GM18867 (cell line): ENCODE data around the gene LRRC63.
"Not testable (repeated sequence)": the region's sequence is repeated elsewhere in the genome, so short reads cannot be mapped to it uniquely, and the experiment has no call there.

Experiments used
- ATAC-seq: cut with Tn5 transposase; IDR thresholded peaks from one replicate; pipeline ENCODE4 v1.9.1; 2021; ENCODE audit warnings: mild to moderate bottlenecking, moderate library complexity; ENCODE audit not compliant: unreplicated experiment

Gene LRRC63

DNA sequence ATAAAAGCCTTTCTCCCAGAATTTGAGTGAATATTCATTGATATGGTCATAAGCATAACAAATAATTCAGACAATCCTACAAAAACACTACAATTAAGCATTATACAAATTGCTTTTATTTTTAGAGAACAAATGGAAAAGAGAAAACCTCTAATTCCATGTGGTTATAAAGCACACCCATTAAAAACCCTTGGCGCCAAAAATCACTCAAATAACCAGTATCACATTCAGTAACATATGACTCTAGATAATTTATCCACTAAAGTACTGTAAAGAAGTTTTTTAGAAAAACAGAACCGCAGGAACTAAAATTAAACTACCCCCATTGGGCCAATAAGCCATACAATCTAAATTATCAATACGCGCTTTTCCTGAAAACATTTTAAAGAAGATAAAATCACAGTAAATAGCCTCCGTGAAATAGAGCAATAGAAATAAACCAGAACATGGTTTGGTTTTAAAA lies 30.3 kb upstream of the LRRC63 start:
- ATAC-seq = no peak

DNA sequence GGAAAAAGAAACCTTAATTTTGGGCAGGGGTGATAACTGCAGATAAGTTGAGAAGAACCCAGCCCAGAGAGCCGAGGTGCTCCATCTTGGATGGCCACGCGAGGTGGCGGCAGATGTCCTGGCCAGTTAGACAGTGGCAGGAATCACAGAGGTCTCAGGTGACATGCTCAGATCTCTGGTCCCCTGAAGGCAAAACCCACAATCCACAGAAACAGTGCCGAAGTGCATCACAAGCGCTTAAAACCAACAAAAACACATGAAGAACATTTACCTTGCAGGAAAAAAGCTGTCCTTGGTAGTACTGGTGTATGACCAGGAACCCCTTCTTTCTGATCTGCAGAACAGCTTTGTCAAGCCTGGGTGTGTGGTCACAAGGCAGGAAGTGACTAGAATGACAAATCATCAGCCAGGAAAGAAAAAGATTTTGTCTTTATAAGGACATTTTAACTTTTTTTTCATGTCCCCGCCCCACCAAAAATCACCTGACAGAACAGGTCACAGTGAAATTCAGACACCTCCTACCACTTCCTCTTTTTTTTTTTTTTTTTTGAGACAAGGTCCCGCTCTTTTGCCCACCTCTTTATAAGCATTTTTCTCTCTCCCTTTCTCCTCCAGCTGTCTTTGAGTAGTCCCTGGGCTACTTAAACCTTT lies 29.8 kb upstream of the LRRC63 start, which contains the start of gene LCP1:
Gene LCP1, minus strand, starts transcription at position 338 of the 651 bp plus-strand sequence. CDS start 22,515 bp downstream, outside the sequence.
- peak; percentile 66 for ATAC-seq

DNA sequence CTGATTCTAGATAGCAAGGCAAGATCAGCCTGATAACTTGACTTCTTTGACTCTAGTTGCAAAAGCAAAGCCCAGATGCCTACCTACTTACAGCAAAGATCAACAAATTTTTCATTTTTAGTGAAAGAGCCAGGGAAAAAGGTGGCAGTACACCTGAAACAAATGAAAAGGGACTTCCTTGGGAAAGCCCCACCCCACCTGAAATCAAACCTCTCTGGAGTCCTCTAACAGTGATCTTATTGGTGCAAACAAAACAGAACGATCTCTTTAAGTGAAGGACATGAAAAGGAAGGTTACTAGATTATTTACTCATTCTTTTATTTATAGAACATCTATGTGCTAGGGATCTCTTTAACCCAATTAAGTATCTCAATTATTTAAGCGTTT lies 29.2 kb upstream of the LRRC63 start:
- ATAC-seq = no peak

DNA sequence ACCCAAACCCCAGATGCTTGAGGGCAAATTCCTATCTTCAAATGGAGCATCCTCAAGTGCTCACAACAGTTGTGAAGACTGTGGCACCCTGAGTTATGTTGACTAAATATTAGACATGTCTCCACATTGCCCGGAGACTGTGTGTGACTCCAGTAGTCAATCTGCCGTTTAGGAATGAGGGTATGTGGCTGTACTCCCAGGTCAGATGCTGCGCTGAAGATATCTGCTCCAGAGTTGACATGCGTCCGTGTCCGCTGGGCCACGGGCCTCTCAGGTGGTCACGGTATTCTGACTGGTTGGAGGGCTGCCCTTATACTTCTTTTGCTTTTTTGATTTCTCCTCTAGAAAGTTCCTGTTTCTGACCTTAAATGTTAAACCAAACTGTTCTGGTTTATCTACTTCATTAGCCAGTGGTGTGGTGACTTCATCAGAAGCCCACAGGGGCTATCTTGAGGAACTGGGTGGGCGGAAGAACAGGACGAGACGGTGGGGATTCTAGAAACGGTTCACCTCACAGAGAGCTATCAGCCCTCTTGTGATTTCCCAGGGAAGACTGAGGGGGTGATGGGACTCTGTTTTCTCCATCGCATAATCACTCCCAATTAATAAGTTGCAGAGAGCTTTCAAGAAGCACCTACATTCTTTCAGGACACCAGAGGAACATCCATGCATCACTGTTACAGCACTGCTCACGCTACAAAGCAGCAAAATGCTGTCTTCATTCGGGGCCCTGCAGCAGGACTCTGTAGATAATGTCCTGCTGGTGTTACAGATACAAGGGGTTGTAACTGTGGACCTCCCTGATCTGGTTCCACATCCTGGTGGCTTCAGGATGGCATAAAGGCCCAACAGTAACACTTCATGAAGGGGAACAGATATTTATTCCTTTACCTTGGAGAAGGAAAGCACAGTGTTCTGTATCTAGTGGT lies 28.4 kb upstream of the LRRC63 start:
- no peak for ATAC-seq

DNA sequence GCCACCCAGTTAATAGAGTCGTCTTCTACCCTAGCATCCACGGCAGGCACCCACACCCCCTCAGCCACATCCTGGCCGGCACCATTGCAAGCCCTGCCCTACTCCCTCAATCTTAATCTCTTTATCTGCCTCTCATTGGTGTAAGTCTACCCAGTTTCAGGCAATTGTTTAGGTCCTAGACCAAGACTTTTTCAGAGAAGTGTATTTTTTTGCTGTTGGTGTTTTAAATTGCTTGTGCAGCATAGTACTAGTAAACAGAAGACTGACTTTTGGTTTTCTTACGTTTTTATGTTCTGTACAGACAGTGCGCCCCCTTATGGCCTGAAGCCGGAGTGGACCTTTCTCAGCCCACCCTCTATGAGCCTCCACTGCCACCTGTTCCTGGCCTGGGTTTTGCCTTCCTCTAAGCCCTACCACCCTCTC lies 27.4 kb upstream of the LRRC63 start:
- peak; percentile 45 for ATAC-seq

DNA sequence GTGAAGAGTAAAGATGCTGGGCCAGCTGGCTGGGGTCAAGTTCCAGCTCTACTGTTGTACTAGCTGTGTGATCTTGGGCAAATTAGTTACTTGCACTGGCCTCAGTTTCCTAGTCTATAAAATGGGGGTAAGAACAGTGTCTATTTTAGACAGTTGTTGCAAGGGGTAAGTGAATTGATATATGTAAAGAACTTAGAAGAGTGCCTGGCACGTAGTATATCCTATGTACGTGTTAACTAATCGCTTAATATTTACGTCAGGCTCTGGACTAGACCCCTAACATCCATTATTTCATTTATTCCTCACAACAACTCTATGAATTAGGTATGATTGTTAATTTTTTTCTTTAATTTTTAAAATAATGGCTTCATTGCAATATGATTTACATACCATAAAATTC lies 26.1 kb upstream of the LRRC63 start:
- ATAC-seq = no peak

DNA sequence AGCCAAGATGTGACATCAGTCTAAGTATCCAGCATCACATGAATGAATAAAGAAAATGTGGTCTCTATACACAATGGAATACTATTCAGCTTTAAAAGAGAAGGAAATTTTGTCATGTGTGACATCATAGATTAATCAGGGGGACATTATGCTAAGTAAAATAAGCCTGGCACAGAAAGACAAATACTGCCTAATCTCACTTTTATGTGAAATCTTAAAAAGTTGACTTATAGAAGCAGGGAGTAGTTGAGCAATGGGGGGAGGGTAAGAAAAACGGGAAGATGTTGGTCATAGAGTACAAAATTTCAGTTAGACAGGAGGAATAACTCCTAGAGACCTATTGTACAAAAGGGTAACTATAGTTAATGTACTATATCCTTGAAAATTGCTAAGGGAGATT lies 19.3 kb upstream of the LRRC63 start:
- ATAC-seq = no peak

DNA sequence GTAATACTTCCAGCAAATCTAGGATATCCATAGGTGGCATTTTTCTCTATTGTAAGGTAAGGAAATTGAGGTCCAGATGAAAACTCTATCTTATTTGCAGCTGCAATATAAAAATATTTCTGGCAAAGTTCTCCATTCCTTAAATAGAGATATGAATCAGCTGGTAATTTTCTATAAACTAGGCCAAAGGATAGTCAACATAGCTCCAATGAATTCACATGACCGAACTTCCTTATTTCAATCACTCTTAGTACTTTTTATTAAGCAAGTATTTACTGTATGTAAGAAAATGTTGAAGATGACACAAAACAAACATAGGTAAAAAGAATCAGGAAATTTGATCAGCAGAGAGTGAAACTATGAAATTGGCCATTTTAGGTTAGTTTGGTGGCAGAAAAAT lies 16.7 kb upstream of the LRRC63 start:
- ATAC-seq = no peak

DNA sequence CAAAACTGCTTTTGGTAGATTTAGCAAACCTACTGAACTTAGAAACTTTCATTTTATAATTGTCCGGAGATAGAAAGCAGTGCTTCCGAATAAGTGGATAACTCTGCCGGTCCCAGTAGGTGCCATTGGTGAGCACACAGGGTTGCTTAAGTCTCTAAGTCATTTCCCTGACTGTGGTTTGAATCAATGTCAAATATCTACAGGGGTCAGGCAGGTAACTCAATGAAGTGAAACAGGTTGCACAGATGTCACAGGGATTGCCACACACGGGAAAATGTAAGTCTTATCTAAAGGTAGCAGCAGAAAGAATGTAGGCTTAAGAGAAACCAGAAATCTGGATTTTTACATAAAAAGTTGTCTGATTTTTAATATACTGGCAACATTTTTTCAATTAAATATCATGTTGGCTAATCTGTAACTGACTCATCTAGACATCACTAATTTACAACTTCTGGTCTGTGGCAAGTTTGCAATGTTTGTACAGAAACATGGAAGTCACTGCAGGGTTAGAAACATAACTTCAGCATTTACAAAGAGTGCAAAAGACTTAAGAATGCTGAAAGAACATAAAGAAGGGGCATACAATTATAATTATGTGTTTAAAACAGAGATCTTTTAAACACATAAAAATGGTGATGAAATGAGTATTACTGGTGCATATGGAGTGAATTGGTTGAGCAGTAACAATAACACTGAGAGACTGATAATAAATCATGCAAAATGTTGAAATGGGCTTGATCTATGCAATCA lies 14.3 kb upstream of the LRRC63 start:
- no peak for ATAC-seq

DNA sequence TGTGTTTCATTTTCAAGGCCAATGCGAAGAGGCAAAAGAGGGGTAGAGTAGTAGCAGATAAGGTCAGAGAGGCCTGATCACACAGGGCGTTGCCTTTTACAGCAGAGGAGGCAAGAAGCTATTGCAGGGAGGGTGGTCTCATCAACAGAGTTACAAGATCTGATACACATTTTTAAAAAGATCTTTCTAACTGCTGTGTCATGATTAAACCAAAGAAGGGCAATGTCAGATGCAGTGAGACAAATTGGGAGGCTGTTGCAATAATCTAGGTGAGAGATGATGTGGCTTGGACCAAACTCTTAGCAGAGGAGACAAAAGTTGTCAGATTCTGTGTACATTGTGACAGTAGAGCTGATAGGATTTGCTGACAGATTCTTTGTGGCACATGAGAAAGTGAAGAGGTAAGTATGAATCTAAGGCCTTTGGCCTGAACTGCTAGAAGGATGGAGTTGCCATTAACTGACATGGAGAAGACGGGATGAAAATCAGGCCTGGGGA lies 13.0 kb upstream of the LRRC63 start:
- ATAC-seq = no peak

DNA sequence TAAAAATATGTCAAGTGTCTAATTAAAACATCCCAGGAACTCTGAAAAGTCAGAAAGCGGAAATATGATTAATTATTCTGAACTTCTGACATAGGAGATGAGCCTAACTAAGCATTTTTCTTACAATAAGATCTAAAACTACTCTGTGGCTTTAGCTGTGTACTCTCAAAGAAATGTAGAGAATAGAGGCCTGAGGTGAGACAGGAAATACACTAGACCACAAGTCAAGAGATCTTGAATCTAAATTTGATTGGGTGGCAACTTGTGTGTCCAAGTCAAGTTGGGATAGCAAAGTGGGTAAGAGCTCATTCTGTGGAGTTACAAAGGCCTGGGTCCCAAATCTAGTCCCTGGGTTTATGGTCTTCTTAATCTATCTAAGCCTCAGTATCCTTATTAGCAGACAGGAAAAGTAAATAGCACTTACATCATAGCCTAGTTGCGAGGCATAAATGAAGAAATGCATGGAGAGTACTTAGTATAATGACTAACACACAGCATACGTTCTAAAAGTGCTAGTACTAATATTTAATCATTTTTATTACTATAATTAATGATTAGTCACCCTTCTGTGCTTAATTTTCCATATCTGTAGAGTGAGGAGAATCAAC lies 9.4 kb upstream of the LRRC63 start:
- peak; percentile 32 for ATAC-seq

DNA sequence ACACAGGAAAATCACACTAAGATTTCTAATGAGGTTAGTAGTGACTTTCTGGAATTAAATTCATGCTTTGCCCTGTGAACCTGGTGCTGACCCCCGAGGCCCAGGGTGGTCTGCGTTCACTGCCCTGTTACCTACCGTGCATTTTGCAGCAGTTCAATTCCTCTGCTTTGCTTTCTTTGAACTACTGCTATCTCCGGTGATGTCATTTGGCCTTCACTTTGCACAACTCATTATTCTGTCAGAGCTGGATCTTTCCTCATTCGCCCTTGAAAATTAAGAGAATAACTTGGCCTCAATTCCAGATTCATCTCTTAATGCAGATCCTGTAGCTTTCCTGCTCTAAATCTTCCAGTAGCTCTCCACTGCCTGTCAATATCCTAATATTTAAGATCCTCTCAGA lies 8.8 kb upstream of the LRRC63 start:
- ATAC-seq = no peak

DNA sequence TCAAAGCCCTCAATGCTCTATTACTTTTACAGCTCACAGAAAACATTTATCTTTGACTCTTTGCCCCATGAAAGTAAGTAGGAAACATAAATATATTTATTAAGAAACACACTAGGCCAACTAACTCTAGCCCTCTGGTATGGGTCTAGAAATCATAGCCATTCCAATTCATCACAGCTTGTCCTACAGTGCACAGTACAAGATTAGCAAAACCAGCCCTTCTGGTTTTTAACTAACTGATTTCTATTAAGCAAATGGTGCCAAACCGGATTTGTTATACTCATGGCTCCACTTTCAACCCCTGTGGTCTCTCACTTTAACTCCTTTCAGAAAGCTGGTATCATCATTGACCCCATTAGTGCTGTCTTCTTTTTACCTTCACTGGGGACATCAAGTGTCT lies 5.6 kb upstream of the LRRC63 start:
- no peak for ATAC-seq

DNA sequence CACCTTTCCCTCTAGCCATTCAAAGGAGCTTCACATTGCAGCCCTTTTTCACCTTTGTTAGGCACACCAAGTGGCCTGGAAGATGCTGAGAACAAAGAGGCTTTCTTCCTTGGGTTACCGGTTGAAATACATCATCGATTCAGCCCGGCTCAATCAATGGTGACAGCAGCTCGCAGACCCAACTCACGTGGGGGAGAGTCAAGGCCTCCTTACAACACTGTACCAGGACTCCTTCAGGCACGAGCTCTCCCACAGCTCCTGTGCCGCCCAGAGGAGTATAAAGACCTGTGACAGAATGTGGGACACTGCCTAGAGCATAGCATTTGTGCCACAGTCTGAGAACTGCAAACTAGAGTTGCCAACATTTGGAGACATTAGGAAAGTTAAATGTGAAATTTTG lies 3.9 kb upstream of the LRRC63 start:
- ATAC-seq = no peak

DNA sequence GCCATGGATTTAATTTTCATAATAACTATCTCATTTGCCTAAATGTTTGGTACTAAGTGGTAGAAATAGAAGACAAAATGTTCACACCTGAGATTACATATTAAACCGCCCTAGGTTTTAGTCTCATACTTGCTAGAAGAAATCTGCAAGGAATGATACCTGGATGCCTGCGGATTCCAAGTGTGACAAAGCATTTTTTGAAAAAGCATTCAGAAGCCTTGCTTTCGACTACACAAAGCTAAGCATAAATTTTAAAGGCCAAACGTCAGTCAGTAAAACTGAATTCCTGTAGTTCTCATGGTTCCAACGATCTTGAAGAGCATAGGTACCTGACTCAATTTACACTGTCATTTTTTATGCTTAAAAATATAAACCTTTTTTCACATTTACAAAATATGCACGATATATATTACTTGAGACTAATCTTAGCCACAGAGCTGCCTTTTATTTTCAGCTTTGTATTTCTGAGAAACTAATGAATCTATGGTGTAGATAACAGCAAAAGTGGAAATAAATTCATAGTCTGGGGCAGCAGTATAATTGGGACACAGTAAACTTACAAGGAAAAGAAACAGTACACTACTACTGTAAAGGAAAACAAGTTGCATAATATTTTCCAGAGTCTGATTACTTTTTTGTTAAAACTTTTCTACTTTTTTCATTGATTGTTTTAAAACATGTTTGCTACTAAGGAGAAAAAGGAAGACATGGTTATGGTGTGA lies 1.2 kb upstream of the LRRC63 start:
- no peak for ATAC-seq

DNA sequence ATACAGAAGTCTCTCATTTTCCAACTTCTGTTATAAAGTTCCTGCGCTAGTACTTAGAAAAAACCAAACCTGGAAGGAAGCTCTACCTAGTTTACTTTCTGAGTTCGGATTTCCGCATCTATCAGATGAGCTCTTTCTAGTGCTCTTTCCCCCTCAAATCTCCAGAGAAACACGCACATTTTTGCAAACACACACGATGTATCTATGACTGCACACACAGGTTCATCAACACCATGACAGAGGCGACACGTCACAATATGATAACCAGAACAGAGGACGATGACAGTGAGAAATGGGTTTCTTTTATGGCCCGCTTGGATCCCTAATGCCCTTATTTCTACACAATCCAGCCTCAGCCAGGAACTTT lies 629 bp upstream of the LRRC63 start:
- ATAC-seq = peak; percentile 34

DNA sequence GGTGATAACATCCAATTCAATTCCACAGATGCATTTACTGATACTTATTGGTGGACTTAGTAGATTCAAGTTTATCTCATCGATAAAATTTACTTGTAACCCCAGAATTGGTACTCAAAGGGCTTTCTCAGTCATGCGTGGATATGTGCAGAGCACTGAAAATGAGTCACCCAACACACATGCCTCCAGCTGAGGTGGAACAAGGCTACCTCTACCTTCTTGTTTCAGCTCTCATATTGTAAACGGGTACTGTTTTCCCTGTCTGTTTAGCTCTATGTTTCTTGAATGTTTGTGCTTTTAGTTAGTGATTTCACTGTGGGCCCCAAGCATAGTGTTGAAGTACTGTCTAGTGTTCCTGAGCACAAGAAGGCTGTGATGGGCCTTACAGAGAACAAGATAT lies 1.5 kb downstream of the LRRC63 start:
- ATAC-seq = no peak

DNA sequence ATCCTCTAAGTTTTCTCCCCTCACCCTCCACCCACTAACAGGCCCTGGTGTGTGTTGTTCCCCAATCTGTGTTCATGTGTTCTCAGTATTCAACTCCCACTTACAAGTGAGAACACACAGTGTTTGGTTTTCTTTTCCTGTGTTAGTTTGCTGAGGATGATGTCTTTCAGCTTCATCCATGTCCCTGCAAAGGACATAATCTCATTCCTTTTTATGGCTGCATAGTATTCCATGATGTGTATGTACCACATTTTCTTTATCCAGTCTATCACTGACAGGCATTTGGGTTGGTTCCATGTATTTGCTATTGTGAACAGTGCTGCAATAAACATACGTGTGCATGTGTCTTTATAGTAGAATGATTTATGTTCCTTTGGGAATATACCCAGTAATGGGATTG lies 3.0 kb downstream of the LRRC63 start:
- ATAC-seq = not testable (repeated sequence)

DNA sequence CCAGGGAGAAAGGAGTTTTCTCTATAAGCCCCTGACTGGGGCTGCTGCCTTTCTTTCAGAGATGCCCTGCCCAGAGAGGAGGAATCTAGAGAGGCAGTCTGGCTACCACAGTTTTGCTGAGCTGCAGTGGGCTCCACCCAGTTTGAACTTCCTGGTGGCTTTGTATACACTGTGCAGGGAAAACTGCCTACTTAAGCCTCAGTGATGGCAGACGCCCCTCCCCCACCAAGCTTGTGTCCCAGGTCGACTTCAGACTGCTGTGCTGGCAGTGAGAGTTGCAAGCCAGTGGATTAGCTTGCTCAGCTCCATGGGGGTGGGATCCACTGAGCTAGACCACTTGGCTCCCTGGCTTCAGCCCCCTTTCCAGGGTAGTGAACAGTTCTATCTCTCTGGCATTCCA lies 8.5 kb downstream of the LRRC63 start:
- ATAC-seq = not testable (repeated sequence)

DNA sequence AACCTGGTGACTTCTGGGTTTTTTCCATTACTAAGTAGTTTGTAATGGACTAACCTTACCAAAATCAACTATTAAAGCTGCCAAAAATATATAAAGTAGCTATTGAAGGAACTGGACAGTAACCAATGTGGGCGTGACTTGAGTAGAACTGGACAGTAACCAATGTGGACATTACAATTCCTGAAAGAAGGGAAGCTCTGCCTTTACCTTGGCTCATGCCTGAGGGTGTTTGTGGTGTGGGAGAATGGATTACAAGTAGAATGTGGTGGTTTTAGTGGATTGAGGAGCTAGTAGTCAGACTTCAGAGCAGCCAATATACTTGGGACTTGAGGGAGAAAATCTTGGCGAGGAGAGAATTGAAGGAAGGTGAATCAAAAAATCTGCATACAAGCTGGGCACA lies 17.5 kb downstream of the LRRC63 start:
- no peak for ATAC-seq
